Ishikawa (cell line): ENCODE results near the gene CPE.

ENCODE experiments used
- CREB1 ChIP-seq: IDR thresholded peaks from 2 replicates; pipeline ENCODE4 v1.6.1; 2012; ENCODE audit warnings: low read depth
- EGR1 ChIP-seq: IDR thresholded peaks from 2 replicates; pipeline ENCODE4 v1.6.1; 2012
- EP300 ChIP-seq: IDR thresholded peaks from 2 replicates; pipeline ENCODE4 v1.6.1; 2012; ENCODE audit warnings: borderline replicate concordance
- FOXM1 ChIP-seq: IDR thresholded peaks from 2 replicates; pipeline ENCODE4 v1.6.1; 2012; ENCODE audit warnings: low read depth, borderline replicate concordance
- NFIC ChIP-seq: IDR thresholded peaks from 2 replicates; pipeline ENCODE4 v1.6.1; 2012
- TAF1 ChIP-seq: IDR thresholded peaks from 2 replicates; pipeline ENCODE4 v1.6.1; 2012; ENCODE audit warnings: low read depth, mild to moderate bottlenecking
- TCF12 ChIP-seq: IDR thresholded peaks from 2 replicates; pipeline ENCODE4 v1.6.1; 2012; ENCODE audit warnings: low read depth
- YY1 ChIP-seq: IDR thresholded peaks from 2 replicates; pipeline ENCODE4 v1.6.1; 2012; ENCODE audit warnings: low read depth
- TF ChIP-seq, protein P1 (sequence below): IDR thresholded peaks from 2 replicates; pipeline ENCODE4 v1.6.1; 2012
- TF ChIP-seq, protein P2 (sequence below): IDR thresholded peaks from 2 replicates; pipeline ENCODE4 v1.6.1; 2012; ENCODE audit warnings: low read depth, mild to moderate bottlenecking
- TF ChIP-seq, protein P3 (sequence below): IDR thresholded peaks from 2 replicates; pipeline ENCODE4 v1.6.1; 2012

DNA sequence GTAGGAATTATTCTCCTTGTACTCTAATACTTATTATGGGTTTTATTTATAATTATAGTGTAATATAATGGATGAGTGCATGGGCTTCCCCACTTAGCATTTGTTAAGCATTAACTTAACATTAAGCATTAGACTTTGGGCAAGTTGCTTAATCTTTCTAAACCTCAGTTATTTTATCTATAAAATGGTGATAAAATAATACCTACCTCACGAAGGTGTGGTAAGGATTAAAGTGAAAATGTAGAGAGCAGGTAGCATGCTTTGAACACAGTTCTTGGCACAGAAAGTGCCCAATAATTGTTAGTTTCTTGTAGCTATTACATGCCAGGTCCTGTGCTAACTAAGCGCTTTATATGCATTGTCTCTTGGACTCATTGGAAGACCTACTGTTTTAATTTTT is 48.7 kb upstream of the CPE start:
- TF ChIP-seq EP300 (no peak), CREB1 (no peak), YY1 (no peak), TAF1 (no peak), NFIC (no peak), TCF12 (no peak), FOXM1 (no peak), EGR1 (no peak)
- TF ChIP-seq, protein P1, sequence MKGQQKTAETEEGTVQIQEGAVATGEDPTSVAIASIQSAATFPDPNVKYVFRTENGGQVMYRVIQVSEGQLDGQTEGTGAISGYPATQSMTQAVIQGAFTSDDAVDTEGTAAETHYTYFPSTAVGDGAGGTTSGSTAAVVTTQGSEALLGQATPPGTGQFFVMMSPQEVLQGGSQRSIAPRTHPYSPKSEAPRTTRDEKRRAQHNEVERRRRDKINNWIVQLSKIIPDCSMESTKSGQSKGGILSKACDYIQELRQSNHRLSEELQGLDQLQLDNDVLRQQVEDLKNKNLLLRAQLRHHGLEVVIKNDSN = no peak
- TF ChIP-seq, protein P2, sequence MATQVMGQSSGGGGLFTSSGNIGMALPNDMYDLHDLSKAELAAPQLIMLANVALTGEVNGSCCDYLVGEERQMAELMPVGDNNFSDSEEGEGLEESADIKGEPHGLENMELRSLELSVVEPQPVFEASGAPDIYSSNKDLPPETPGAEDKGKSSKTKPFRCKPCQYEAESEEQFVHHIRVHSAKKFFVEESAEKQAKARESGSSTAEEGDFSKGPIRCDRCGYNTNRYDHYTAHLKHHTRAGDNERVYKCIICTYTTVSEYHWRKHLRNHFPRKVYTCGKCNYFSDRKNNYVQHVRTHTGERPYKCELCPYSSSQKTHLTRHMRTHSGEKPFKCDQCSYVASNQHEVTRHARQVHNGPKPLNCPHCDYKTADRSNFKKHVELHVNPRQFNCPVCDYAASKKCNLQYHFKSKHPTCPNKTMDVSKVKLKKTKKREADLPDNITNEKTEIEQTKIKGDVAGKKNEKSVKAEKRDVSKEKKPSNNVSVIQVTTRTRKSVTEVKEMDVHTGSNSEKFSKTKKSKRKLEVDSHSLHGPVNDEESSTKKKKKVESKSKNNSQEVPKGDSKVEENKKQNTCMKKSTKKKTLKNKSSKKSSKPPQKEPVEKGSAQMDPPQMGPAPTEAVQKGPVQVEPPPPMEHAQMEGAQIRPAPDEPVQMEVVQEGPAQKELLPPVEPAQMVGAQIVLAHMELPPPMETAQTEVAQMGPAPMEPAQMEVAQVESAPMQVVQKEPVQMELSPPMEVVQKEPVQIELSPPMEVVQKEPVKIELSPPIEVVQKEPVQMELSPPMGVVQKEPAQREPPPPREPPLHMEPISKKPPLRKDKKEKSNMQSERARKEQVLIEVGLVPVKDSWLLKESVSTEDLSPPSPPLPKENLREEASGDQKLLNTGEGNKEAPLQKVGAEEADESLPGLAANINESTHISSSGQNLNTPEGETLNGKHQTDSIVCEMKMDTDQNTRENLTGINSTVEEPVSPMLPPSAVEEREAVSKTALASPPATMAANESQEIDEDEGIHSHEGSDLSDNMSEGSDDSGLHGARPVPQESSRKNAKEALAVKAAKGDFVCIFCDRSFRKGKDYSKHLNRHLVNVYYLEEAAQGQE = no peak
- TF ChIP-seq, protein P3, sequence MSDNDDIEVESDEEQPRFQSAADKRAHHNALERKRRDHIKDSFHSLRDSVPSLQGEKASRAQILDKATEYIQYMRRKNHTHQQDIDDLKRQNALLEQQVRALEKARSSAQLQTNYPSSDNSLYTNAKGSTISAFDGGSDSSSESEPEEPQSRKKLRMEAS = no peak
